SK-N-SH treated with all-trans-retinoic acid at 6 μM for 48 hours (cell line): ENCODE measurements around the gene MAP3K12.

Experiments used
- ATAC-seq: fragments of 200-7000 bp; cut with Tn5 transposase; 3 replicates; pipeline ENCODE4 v1.9.1; 2020; ENCODE audit warnings: mild to moderate bottlenecking, moderate library complexity
- ARNTL ChIP-seq: fragments of 450-650 bp; formaldehyde crosslinking; IDR thresholded peaks from 2 replicates; pipeline ENCODE4 v1.5.0; 2020; ENCODE audit warnings: low read depth, mild to moderate bottlenecking, moderate library complexity, borderline replicate concordance
- CSDC2 ChIP-seq: fragments of 250-450 bp; sonication (Bioruptor Pico); IDR thresholded peaks from 2 replicates; pipeline ENCODE4 v1.5.0; 2020; ENCODE audit warnings: mild to moderate bottlenecking, moderate library complexity
- ESRRG ChIP-seq: fragments of 250-450 bp; sonication (Bioruptor Pico); IDR thresholded peaks from 2 replicates; pipeline ENCODE4 v1.6.1; 2021; ENCODE audit warnings: mild to moderate bottlenecking
- GLIS3 ChIP-seq: fragments of 250-450 bp; sonication (Bioruptor Pico); IDR thresholded peaks from 2 replicates; pipeline ENCODE4 v1.5.0; 2020; ENCODE audit warnings: mild to moderate bottlenecking, moderate library complexity
- ISL1 ChIP-seq: fragments of 250-450 bp; sonication (Bioruptor Pico); IDR thresholded peaks from 2 replicates; pipeline ENCODE4 v2.1.2; 2022; ENCODE audit warnings: mild to moderate bottlenecking, moderate library complexity
- OSR1 ChIP-seq: fragments of 250-450 bp; sonication (Bioruptor Pico); IDR thresholded peaks from 2 replicates; pipeline ENCODE4 v1.8.0; 2022; ENCODE audit warnings: moderate library complexity, mild to moderate bottlenecking, inconsistent platforms
- PPARA ChIP-seq: fragments of 250-450 bp; sonication (Bioruptor Pico); IDR thresholded peaks from 2 replicates; pipeline ENCODE4 v1.5.0; 2020; ENCODE audit warnings: mild to moderate bottlenecking, borderline replicate concordance
- RARB ChIP-seq: fragments of 250-450 bp; sonication (Bioruptor Pico); IDR thresholded peaks from 2 replicates; pipeline ENCODE4 v1.8.0; 2021; ENCODE audit warnings: mild to moderate bottlenecking, moderate library complexity
- SNAI2 ChIP-seq: fragments of 250-450 bp; sonication (Bioruptor Pico); IDR thresholded peaks from 2 replicates; pipeline ENCODE4 v1.5.0; 2020; ENCODE audit warnings: mild to moderate bottlenecking, moderate library complexity
- TCF4 ChIP-seq: fragments of 250-450 bp; sonication (Bioruptor Pico); IDR thresholded peaks from 2 replicates; pipeline ENCODE4 v1.8.0; 2021; ENCODE audit warnings: mild to moderate bottlenecking, moderate library complexity, borderline replicate concordance
- TOX ChIP-seq: fragments of 250-450 bp; sonication (Bioruptor Pico); IDR thresholded peaks from 2 replicates; pipeline ENCODE4 v1.8.0; 2021; ENCODE audit warnings: mild to moderate bottlenecking, moderate library complexity, borderline replicate concordance
- ZC3H10 ChIP-seq: fragments of 250-450 bp; sonication (Bioruptor Pico); IDR thresholded peaks from 2 replicates; pipeline ENCODE4 v1.5.1; 2021; ENCODE audit warnings: mild to moderate bottlenecking, moderate library complexity
- ZFP3 ChIP-seq: fragments of 250-450 bp; sonication (Bioruptor Pico); IDR thresholded peaks from 2 replicates; pipeline ENCODE4 v1.5.0; 2020; ENCODE audit warnings: mild to moderate bottlenecking, moderate library complexity
- ZNF70 ChIP-seq: fragments of 450-650 bp; formaldehyde crosslinking; IDR thresholded peaks from 2 replicates; pipeline ENCODE4 v1.5.0; 2020; ENCODE audit warnings: mild to moderate bottlenecking, moderate library complexity
- TF ChIP-seq, protein P1 (sequence below): fragments of 250-450 bp; sonication (Bioruptor Pico); IDR thresholded peaks from 2 replicates; pipeline ENCODE4 v1.5.1; 2021; ENCODE audit warnings: mild to moderate bottlenecking, moderate library complexity
- TF ChIP-seq, protein P2 (sequence below): fragments of 250-450 bp; sonication (Bioruptor Pico); IDR thresholded peaks from 2 replicates; pipeline ENCODE4 v1.8.0; 2021; ENCODE audit warnings: low read depth, mild to moderate bottlenecking, moderate library complexity, borderline replicate concordance
- TF ChIP-seq, protein P3 (sequence below): fragments of 250-450 bp; sonication (Bioruptor Pico); IDR thresholded peaks from 2 replicates; pipeline ENCODE4 v1.5.1; 2020; ENCODE audit warnings: low read depth, mild to moderate bottlenecking, moderate library complexity
- TF ChIP-seq, protein P4 (sequence below): fragments of 250-450 bp; sonication (Bioruptor Pico); IDR thresholded peaks from 2 replicates; pipeline ENCODE4 v1.5.0; 2020; ENCODE audit warnings: mild to moderate bottlenecking, moderate library complexity

The MAP3K12 gene

DNA sequence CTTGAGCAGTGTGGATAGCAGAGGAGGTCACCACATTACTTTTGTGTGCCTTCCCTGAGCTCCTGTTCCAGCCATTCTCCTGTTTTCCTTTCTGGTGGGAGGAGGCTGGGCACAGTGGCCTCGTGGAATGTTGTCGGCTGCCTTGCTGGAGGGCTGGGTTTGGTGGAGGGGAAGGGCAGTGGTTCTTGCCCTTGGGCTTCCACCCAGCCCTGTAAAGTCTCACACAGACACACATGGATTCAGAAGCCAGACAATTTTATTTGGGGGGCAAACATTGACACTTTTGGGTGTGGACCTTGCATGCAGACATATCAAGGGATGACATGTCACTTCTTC is 7.2 kb upstream of the MAP3K12 start:
- TF ChIP-seq, protein P1, sequence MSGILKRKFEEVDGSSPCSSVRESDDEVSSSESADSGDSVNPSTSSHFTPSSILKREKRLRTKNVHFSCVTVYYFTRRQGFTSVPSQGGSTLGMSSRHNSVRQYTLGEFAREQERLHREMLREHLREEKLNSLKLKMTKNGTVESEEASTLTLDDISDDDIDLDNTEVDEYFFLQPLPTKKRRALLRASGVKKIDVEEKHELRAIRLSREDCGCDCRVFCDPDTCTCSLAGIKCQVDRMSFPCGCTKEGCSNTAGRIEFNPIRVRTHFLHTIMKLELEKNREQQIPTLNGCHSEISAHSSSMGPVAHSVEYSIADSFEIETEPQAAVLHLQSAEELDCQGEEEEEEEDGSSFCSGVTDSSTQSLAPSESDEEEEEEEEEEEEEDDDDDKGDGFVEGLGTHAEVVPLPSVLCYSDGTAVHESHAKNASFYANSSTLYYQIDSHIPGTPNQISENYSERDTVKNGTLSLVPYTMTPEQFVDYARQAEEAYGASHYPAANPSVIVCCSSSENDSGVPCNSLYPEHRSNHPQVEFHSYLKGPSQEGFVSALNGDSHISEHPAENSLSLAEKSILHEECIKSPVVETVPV (CRISPR knock-in tag), result no peak
- no peak for TF ChIP-seq TCF4 (CRISPR knock-in tag)
- TF ChIP-seq, protein P2, sequence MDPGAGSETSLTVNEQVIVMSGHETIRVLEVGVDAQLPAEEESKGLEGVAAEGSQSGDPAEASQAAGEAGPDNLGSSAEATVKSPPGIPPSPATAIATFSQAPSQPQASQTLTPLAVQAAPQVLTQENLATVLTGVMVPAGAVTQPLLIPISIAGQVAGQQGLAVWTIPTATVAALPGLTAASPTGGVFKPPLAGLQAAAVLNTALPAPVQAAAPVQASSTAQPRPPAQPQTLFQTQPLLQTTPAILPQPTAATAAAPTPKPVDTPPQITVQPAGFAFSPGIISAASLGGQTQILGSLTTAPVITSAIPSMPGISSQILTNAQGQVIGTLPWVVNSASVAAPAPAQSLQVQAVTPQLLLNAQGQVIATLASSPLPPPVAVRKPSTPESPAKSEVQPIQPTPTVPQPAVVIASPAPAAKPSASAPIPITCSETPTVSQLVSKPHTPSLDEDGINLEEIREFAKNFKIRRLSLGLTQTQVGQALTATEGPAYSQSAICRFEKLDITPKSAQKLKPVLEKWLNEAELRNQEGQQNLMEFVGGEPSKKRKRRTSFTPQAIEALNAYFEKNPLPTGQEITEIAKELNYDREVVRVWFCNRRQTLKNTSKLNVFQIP (CRISPR knock-in tag), result no peak
- no peak for TF ChIP-seq RARB
- TF ChIP-seq TOX (CRISPR knock-in tag), result no peak
- no peak for TF ChIP-seq ZC3H10 (CRISPR knock-in tag)
- TF ChIP-seq CSDC2, result no peak
- no peak for TF ChIP-seq ZNF70 (CRISPR knock-in tag)
- ATAC-seq, result no peak

DNA sequence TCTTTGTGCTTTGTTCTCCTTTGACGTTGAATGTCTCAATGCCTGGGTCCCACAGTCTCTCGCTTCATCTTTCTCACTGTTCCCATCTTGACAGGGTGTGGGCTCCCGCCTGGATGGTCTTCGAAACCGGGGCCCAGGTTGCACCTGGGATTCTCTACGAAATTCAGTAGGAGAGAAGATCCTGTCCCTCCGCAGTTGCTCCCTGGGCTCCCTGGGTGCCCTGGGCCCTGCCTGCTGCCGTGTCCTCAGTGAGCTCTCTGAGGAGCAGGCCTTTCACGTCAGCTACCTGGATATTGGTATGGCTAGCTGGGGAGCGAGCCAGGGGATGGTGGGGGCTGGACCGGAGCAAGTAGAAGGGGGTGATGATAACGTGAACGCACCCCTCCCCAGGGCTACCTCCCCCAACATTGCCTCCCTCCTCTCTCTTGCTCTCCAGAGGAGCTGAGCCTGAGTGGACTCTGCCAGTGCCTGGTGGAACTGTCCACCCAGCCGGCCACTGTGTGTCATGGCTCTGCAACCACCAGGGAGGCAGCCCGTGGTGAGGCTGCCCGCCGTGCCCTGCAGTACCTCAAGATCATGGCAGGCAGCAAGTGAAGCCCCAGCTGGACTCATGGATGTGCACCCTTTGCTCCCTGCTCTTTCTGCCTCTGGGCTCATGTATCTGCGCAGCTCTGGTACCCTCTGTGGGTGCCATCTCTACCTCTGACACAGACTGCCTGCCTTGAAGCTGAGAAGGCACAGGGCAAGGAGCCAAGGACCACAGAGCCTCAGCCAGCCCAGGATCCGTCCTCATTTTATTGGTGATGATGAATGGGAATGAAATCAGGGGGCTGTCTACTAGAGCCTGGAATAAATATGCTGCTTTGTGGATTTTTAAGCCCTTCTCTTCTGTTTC is 6.5 kb upstream of the MAP3K12 start:
- ATAC-seq, result no peak

DNA sequence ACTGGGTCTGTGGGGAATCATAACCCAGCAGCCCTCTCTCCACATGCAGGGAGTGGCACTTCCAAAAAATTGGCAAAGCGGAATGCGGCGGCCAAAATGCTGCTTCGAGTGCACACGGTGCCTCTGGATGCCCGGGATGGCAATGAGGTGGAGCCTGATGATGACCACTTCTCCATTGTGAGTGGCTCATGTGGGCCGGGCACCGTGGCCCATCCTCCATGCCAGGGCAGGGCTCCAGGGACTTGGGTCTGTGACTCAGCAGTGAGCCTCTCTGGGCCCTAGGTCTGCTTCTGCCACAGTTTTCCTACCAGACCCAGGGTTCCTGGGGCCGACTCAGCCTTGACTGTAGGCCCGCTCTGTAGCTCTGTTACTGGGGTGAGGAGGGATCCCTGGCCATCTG is 5.8 kb upstream of the MAP3K12 start:
- no peak for TF ChIP-seq SNAI2 (CRISPR knock-in tag)
- no peak for TF ChIP-seq ZC3H10 (CRISPR knock-in tag)
- TF ChIP-seq ZFP3, result no peak
- no peak for TF ChIP-seq PPARA (CRISPR knock-in tag)
- no peak for TF ChIP-seq ISL1 (CRISPR knock-in tag)
- TF ChIP-seq GLIS3 (CRISPR knock-in tag), result no peak
- TF ChIP-seq ESRRG (CRISPR knock-in tag), result no peak
- TF ChIP-seq, protein P1 (CRISPR knock-in tag), result no peak
- TF ChIP-seq, protein P3, sequence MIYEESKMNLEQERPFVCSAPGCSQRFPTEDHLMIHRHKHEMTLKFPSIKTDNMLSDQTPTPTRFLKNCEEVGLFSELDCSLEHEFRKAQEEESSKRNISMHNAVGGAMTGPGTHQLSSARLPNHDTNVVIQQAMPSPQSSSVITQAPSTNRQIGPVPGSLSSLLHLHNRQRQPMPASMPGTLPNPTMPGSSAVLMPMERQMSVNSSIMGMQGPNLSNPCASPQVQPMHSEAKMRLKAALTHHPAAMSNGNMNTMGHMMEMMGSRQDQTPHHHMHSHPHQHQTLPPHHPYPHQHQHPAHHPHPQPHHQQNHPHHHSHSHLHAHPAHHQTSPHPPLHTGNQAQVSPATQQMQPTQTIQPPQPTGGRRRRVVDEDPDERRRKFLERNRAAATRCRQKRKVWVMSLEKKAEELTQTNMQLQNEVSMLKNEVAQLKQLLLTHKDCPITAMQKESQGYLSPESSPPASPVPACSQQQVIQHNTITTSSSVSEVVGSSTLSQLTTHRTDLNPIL (CRISPR knock-in tag), result no peak
- no peak for TF ChIP-seq TCF4 (CRISPR knock-in tag)
- no peak for TF ChIP-seq CSDC2
- TF ChIP-seq RARB, result no peak
- no peak for TF ChIP-seq ARNTL (CRISPR knock-in tag)
- TF ChIP-seq, protein P4, sequence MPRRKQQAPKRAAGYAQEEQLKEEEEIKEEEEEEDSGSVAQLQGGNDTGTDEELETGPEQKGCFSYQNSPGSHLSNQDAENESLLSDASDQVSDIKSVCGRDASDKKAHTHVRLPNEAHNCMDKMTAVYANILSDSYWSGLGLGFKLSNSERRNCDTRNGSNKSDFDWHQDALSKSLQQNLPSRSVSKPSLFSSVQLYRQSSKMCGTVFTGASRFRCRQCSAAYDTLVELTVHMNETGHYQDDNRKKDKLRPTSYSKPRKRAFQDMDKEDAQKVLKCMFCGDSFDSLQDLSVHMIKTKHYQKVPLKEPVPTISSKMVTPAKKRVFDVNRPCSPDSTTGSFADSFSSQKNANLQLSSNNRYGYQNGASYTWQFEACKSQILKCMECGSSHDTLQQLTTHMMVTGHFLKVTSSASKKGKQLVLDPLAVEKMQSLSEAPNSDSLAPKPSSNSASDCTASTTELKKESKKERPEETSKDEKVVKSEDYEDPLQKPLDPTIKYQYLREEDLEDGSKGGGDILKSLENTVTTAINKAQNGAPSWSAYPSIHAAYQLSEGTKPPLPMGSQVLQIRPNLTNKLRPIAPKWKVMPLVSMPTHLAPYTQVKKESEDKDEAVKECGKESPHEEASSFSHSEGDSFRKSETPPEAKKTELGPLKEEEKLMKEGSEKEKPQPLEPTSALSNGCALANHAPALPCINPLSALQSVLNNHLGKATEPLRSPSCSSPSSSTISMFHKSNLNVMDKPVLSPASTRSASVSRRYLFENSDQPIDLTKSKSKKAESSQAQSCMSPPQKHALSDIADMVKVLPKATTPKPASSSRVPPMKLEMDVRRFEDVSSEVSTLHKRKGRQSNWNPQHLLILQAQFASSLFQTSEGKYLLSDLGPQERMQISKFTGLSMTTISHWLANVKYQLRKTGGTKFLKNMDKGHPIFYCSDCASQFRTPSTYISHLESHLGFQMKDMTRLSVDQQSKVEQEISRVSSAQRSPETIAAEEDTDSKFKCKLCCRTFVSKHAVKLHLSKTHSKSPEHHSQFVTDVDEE (CRISPR knock-in tag), result no peak
- no peak for ATAC-seq

More for the DNA sequence above, 6.5 kb upstream of the MAP3K12 start:
- TF ChIP-seq CSDC2 (no peak), ESRRG (CRISPR knock-in tag) (no peak), ARNTL (CRISPR knock-in tag) (no peak), GLIS3 (CRISPR knock-in tag) (no peak), OSR1 (CRISPR knock-in tag) (no peak), SNAI2 (CRISPR knock-in tag) (no peak)
- TF ChIP-seq, protein P2 (CRISPR knock-in tag), result no peak
